Trophoblast cell (in vitro differentiated cells and primary cell): ENCODE results near the gene C1orf210. TPM values are rescaled to one million over a fixed set of nuclear protein-coding genes. Genes with fewer than 3 reads are reported as not detected.

Experiments
- DNase-seq, 2 donors: peaks; one replicate each; pipeline ENCODE4 v3.0.0-alpha.2; 2016
- H2AFZ ChIP-seq: 2 replicates; pipeline ENCODE4 v1.6.1; 2013; ENCODE audit warnings: low read length, moderate library complexity, mild to moderate bottlenecking; ENCODE audit not compliant: insufficient read depth, poor library complexity
- H2AK5ac ChIP-seq: 2 replicates; pipeline ENCODE4 v1.6.1; 2013; ENCODE audit warnings: mild to moderate bottlenecking, low read length
- H2BK120ac ChIP-seq: 2 replicates; pipeline ENCODE4 v1.6.1; 2013; ENCODE audit warnings: low read length, mild to moderate bottlenecking, moderate library complexity; ENCODE audit not compliant: insufficient read depth, poor library complexity
- H2BK12ac ChIP-seq: 2 replicates; pipeline ENCODE4 v1.6.1; 2013; ENCODE audit warnings: mild to moderate bottlenecking, low read length, moderate library complexity
- H2BK5ac ChIP-seq: 2 replicates; pipeline ENCODE4 v1.6.1; 2013; ENCODE audit warnings: low read length, low read depth, moderate library complexity, mild to moderate bottlenecking; ENCODE audit not compliant: poor library complexity
- H3K14ac ChIP-seq: 2 replicates; pipeline ENCODE4 v1.6.1; 2013; ENCODE audit warnings: mild to moderate bottlenecking, low read length
- H3K18ac ChIP-seq: 2 replicates; pipeline ENCODE4 v1.6.1; 2013; ENCODE audit warnings: mild to moderate bottlenecking, low read length
- H3K23ac ChIP-seq: 2 replicates; pipeline ENCODE4 v1.6.1; 2013; ENCODE audit warnings: low read length
- H3K27ac ChIP-seq: 2 replicates; pipeline ENCODE4 v1.5.1; 2013; ENCODE audit warnings: low read depth, mild to moderate bottlenecking, inconsistent platforms, low read length, moderate library complexity
- H3K27me3 ChIP-seq: 2 replicates; pipeline ENCODE4 v1.6.1; 2013; ENCODE audit warnings: inconsistent platforms, mild to moderate bottlenecking, low read length, moderate library complexity; ENCODE audit not compliant: insufficient read depth
- H3K36me3 ChIP-seq, 2 experiments: 1 replicate in 1 of 2; 2 replicates in 1 of 2; pipeline ENCODE4 v1.6.1; 2013; ENCODE audit warnings: low read length in 2 of 2, mild to moderate bottlenecking in 2 of 2, moderate library complexity in 1 of 2; ENCODE audit not compliant: insufficient read depth in 2 of 2, control insufficient read depth in 1 of 2
- H3K4ac ChIP-seq: 2 replicates; pipeline ENCODE4 v1.6.1; 2013; ENCODE audit warnings: low read depth, mild to moderate bottlenecking, low read length, moderate library complexity
- H3K4me1 ChIP-seq, 2 experiments: 1 replicate in 1 of 2; 2 replicates in 1 of 2; pipeline ENCODE4 v1.6.1; 2013; ENCODE audit warnings: low read length in 2 of 2, mild to moderate bottlenecking in 2 of 2, moderate library complexity in 1 of 2; ENCODE audit not compliant: insufficient read depth in 2 of 2, control insufficient read depth in 1 of 2
- H3K4me2 ChIP-seq: 2 replicates; pipeline ENCODE4 v1.6.1; 2013; ENCODE audit warnings: inconsistent platforms, mild to moderate bottlenecking, low read length, moderate library complexity
- H3K4me3 ChIP-seq: 2 replicates; pipeline ENCODE4 v1.5.1; 2013; ENCODE audit warnings: mild to moderate bottlenecking, low read depth, low read length, inconsistent platforms
- H3K79me1 ChIP-seq: one replicate; pipeline ENCODE4 v1.6.1; 2013; ENCODE audit warnings: low read length
- H3K79me2 ChIP-seq: 2 replicates; pipeline ENCODE4 v1.6.1; 2013; ENCODE audit warnings: low read length, mild to moderate bottlenecking; ENCODE audit not compliant: control insufficient read depth, insufficient read depth, poor library complexity
- H3K9ac ChIP-seq: 2 replicates; pipeline ENCODE4 v1.6.1; 2013; ENCODE audit warnings: mild to moderate bottlenecking, low read length
- H3K9me3 ChIP-seq: 2 replicates; pipeline ENCODE4 v1.6.1; 2013; ENCODE audit warnings: low read depth, mild to moderate bottlenecking, control low read depth, inconsistent platforms, low read length; ENCODE audit not compliant: insufficient read depth
- H4K12ac ChIP-seq: 2 replicates; pipeline ENCODE4 v1.6.1; 2013; ENCODE audit warnings: low read depth, mild to moderate bottlenecking, low read length, moderate library complexity
- H4K8ac ChIP-seq: 2 replicates; pipeline ENCODE4 v1.6.1; 2013; ENCODE audit warnings: low read depth, mild to moderate bottlenecking, low read length, moderate library complexity
- H4K91ac ChIP-seq: one replicate; pipeline ENCODE4 v1.6.1; 2013; ENCODE audit warnings: low read depth, mild to moderate bottlenecking, low read length, moderate library complexity
- WGBS: extraction: QIAGEN DNeasy Blood & Tissue Kit; methylation state at CpG from one replicate; pipeline ENCODE4 v1.1.7; 2013; ENCODE audit warnings: missing lambda C conversion rate; ENCODE audit not compliant: insufficient read length, insufficient coverage; ENCODE audit errors: extremely low coverage; 5-methylcytosine and 5-hydroxymethylcytosine counted together
- polyA plus RNA-seq: library from polyadenylated mRNA; stranded (reverse); fragments of 200-250 nt; gene quantifications from 2 replicates; pipeline ENCODE4 v1.2.3, GENCODE V29; 2013

Gene C1orf210
- 5.9 and 6.1 TPM in 2 replicates for polyA plus RNA-seq

DNA sequence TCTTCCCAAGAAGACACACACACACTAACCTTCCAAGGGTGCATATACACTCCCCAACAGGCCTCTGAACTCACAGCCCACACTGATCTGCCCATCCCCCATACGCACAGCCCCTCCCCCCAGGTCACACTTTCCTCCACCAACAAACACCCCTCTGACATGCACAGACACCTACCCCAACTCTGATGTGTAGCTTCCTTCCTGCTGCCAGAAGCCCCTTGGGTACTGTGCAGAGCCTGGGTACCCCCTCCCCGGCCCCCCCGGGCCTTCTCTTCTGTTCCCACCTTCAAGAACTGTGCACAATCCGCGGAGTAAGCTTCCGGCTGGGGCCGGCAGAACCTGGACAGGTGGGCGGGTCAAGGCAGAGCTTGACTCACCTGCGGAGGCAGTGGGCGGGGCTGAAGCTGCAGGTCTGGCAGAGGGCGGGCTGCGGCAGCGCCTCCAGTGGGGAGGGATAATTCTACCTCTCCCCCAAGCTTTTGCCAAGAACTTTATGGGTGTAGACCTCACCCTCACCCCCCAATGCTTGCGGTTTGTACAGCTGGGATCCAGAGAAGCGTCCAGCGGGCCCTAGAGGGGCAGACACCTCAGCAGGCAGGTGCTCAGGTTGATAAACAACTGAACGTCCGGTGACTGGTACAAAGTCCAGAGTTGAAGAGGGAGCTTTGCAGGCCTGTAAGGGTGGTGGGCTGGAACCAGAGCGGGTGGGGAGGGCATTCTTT is at the start of gene C1orf210:
Gene C1orf210, minus strand, starts transcription at position 313 of the 722 bp plus-strand sequence. CDS start 2,311 bp downstream, outside the sequence.
- Histone ChIP-seq H2BK5ac (no peak within 1 kb of the TSS), H4K12ac (no peak within 1 kb of the TSS), H3K4me3 (peak within 1 kb of the TSS; percentile 35), H3K4ac (no peak within 1 kb of the TSS), H2AK5ac (no peak within 1 kb of the TSS), H3K9ac (no peak within 1 kb of the TSS), H4K8ac (peak within 1 kb of the TSS; percentile 52), H2BK120ac (no peak within 1 kb of the TSS), H3K14ac (no peak within 1 kb of the TSS), H3K27me3 (no peaks in the 10 kb centered on the region), H3K9me3 (no peaks in the 10 kb centered on the region), H3K18ac (no peak within 1 kb of the TSS), H3K27ac (no peak within 1 kb of the TSS), H2BK12ac (no peak within 1 kb of the TSS), H3K36me3 (no peaks in the 10 kb centered on the region), H3K79me1 (no peaks in the 10 kb centered on the region), H3K4me2 (peak within 1 kb of the TSS; percentile 63), H4K91ac (no peak within 1 kb of the TSS), H3K4me1 (peaks cover 4 to 10% of the 10 kb centered on the region in 2 experiments), H2AFZ (no peak within 1 kb of the TSS), H3K23ac (no peak within 1 kb of the TSS), H3K79me2 (no peaks in the 10 kb centered on the region)
- peak; percentile 87 to 90 for DNase-seq
- WGBS: no CpG with 5 or more reads among the region's 19 CpGs

DNA sequence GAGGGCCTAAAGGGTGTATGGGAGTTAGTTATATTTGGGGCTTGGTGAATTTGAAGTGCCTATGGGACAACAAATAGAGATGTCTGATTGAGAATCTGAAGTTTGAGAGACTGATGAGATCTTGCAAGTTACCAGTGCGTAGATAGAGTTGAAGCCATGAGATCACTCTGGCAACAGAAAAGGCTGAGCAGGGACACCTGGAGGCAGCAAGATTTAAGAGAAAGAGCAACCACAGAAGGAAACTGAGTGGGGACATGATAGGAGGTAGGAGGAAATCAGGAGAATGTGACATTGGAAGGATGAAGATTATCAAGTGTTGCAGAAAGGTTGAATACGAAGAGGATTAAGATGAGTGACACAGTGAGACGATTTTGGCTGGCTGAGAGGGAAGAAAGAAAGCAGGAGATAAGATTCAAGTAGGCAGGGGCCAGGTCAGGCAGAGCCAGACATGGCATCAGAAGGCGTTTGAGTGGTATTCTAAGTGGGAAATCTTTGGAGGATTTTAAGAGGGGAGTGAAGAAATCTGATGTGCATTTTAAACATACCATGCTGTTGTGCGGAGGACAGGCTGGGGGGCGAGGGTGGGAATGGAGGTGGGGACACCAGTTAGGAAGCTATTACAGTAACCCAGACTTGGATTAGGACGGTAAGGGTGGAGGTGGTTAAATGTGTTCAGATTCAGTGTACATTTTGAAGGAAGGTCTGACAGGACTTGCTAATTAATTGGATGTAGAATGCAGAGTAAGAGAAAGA is 49.2 kb upstream of the C1orf210 start:
- no peak overlapping the region for H3K4ac ChIP-seq
- H3K9ac ChIP-seq: no peak overlapping the region
- no peak overlapping the region for H2BK12ac ChIP-seq
- peaks cover 11 to 14% of the 10 kb centered on the region in 2 experiments for H3K4me1 ChIP-seq
- H3K4me3 ChIP-seq: no peak overlapping the region
- no peak overlapping the region for H4K8ac ChIP-seq
- H3K23ac ChIP-seq: no peak overlapping the region
- no peak overlapping the region for H2AK5ac ChIP-seq
- no peak overlapping the region for H2BK5ac ChIP-seq
- H4K91ac ChIP-seq: no peak overlapping the region
- peaks cover 2% of the 10 kb centered on the region for H3K9me3 ChIP-seq
- H2AFZ ChIP-seq: no peak overlapping the region
- no peak overlapping the region for H4K12ac ChIP-seq
- no peak overlapping the region for H3K27ac ChIP-seq
- H3K4me2 ChIP-seq: no peak overlapping the region
- no peaks in the 10 kb centered on the region for H3K27me3 ChIP-seq
- no peaks in the 10 kb centered on the region for H3K79me2 ChIP-seq
- no peak overlapping the region for H3K14ac ChIP-seq
- H3K79me1 ChIP-seq: no peaks in the 10 kb centered on the region
- WGBS: 100% methylated on average over 2 of the region's 7 CpGs
- no peaks in the 10 kb centered on the region for H3K36me3 ChIP-seq
- no peak for DNase-seq
- H3K18ac ChIP-seq: no peak overlapping the region
- no peak overlapping the region for H2BK120ac ChIP-seq

DNA sequence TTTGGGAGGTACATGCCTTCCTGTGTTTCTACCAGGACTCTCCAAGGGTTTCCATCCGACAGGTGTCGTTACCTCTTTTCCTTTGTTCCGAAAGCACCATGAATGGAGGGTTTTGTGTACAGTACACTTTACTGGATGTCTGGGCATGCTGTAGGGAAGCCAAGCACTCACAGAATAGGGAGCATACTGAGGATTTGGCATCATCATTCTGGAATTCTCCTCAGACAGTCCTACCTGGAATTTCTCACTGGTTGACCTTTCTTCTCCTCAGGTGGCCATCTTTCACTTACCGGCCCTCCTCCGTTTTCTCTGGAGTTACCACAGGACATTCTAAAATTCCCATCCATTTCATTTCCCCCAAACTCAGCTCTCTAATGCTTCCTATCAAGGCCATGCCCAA is 46.3 kb upstream of the C1orf210 start:
- Histone ChIP-seq H3K79me2 (no peaks in the 10 kb centered on the region), H3K4ac (no peak overlapping the region), H3K23ac (no peak overlapping the region), H3K9me3 (no peaks in the 10 kb centered on the region), H3K4me2 (no peak overlapping the region), H3K4me1 (peaks cover 11 to 14% of the 10 kb centered on the region in 2 experiments), H3K27ac (no peak overlapping the region), H4K12ac (no peak overlapping the region), H2BK5ac (no peak overlapping the region), H3K36me3 (no peaks in the 10 kb centered on the region), H3K79me1 (no peaks in the 10 kb centered on the region), H3K4me3 (no peak overlapping the region), H4K8ac (no peak overlapping the region), H2BK120ac (no peak overlapping the region), H2BK12ac (no peak overlapping the region), H4K91ac (no peak overlapping the region), H2AFZ (no peak overlapping the region), H3K18ac (no peak overlapping the region), H3K9ac (no peak overlapping the region), H3K27me3 (no peaks in the 10 kb centered on the region), H2AK5ac (no peak overlapping the region), H3K14ac (no peak overlapping the region)
- no CpG with 5 or more reads among the region's 5 CpGs for WGBS
- DNase-seq: peak in 1 of 2 donors; percentile 53

DNA sequence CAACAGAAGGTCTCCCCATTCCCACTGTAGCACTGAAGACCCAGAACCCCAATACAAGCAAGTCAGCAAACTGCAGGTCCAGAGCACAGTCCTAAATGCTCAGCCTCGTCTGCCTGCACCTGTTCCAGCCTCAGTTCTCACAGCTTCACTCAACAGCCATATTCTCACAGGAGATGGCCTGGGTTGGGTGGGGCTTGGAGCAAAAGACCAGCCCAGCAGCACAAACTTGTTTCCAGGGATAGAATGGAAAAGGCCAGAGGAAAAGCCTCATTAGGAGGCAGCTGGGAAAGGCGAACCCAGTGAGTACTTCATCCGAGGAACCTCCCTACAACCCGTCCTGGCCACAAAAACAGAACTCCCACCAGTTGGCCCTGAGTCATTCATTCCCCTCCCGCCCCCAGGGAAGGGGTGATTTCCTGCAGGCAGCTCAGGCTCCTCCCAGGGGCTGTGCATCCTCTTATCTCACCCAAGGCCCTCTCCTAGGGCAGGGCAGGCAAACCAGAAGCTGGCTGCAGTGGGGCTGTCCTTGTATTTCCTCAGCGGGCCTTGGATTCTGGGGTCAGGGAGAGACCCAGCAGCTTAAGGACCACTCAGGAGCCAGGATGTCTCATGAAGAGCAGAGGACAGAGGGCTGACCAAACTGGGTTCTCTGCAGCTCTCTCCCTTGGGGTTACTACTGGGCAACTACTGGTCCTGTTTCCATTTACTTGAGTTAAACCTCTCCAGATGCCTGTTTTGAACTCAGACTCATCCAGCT is 44.8 kb upstream of the C1orf210 start:
- Histone ChIP-seq H3K79me1 (no peaks in the 10 kb centered on the region), H3K36me3 (no peaks in the 10 kb centered on the region), H3K4ac (no peak overlapping the region), H3K27ac (no peak overlapping the region), H2BK5ac (no peak overlapping the region), H2BK120ac (no peak overlapping the region), H3K4me1 (peaks cover 11 to 14% of the 10 kb centered on the region in 2 experiments), H3K18ac (no peak overlapping the region), H3K4me3 (no peak overlapping the region), H3K23ac (no peak overlapping the region), H4K8ac (no peak overlapping the region), H2AFZ (no peak overlapping the region), H2BK12ac (no peak overlapping the region), H3K27me3 (no peaks in the 10 kb centered on the region), H3K9ac (no peak overlapping the region), H3K9me3 (no peaks in the 10 kb centered on the region), H4K91ac (no peak overlapping the region), H3K4me2 (no peak overlapping the region), H3K79me2 (no peaks in the 10 kb centered on the region), H2AK5ac (no peak overlapping the region), H3K14ac (no peak overlapping the region), H4K12ac (no peak overlapping the region)
- no CpG with 5 or more reads among the region's 6 CpGs for WGBS
- peak; percentile 9 to 20 for DNase-seq
